HL-60/S4 (cell line): ENCODE measurements around the gene CDAN1.
"Not testable (repeated sequence)": the region's sequence is repeated elsewhere in the genome, so short reads cannot be mapped to it uniquely, and the experiment has no call there.

Source experiments
- in situ Hi-C: fragments of 300-500 bp; cut with MboI; formaldehyde crosslinking; loops from 2 replicates; pipeline ENCODE4 v1.14.3; 2022; ENCODE audit warnings: low sequenced_read_pairs

CDAN1 gene

GRCh38 chr15:42736793-42737528, at the start of gene CDAN1:
TSS of gene CDAN1 (minus strand) at chr15:42737128. CDS start at chr15:42737102, 26 bp downstream.
- in situ Hi-C loops, result no loop called here

- in situ Hi-C loops, result no loop called here
Measured at GRCh38 chr15:42785569-42785968, 48.6 kb upstream of the CDAN1 start.

- in situ Hi-C loops, result no loop called here
Measured at GRCh38 chr15:42784705-42785104, 47.8 kb upstream of the CDAN1 start.

- in situ Hi-C loops, result no loop called here
Measured at GRCh38 chr15:42782716-42783115, 45.8 kb upstream of the CDAN1 start.

GRCh38 chr15:42775416-42775815, 38.5 kb upstream of the CDAN1 start:
- in situ Hi-C loops, result no loop called here

GRCh38 chr15:42772901-42773300, 36.0 kb upstream of the CDAN1 start:
- in situ Hi-C loops, result no loop called here

- in situ Hi-C loops, result no loop called here
Measured at GRCh38 chr15:42772144-42772543, 35.2 kb upstream of the CDAN1 start.

GRCh38 chr15:42766109-42766508, 29.2 kb upstream of the CDAN1 start:
- in situ Hi-C loops, result not testable (repeated sequence)

- in situ Hi-C loops, result not testable (repeated sequence)
Measured at GRCh38 chr15:42764154-42764731, 27.3 kb upstream of the CDAN1 start.

- in situ Hi-C loops, result not testable (repeated sequence)
Measured at GRCh38 chr15:42761813-42762212, 24.9 kb upstream of the CDAN1 start.

- in situ Hi-C loops, result no loop called here
Measured at GRCh38 chr15:42760759-42761158, 23.8 kb upstream of the CDAN1 start.

- in situ Hi-C loops, result no loop called here
Measured at GRCh38 chr15:42759093-42759492, 22.2 kb upstream of the CDAN1 start.

- in situ Hi-C loops, result no loop called here
Measured at GRCh38 chr15:42750306-42750705, 13.4 kb upstream of the CDAN1 start.

GRCh38 chr15:42749266-42749665, 12.3 kb upstream of the CDAN1 start:
- in situ Hi-C loops, result no loop called here

- in situ Hi-C loops, result no loop called here
Measured at GRCh38 chr15:42744195-42744594, 7.3 kb upstream of the CDAN1 start.

- in situ Hi-C loops, result no loop called here
Measured at GRCh38 chr15:42742149-42742548, 5.2 kb upstream of the CDAN1 start.

- in situ Hi-C loops, result no loop called here
Measured at GRCh38 chr15:42741710-42742109, 4.8 kb upstream of the CDAN1 start.

GRCh38 chr15:42737529-42738328, 801 bp upstream of the CDAN1 start:
- in situ Hi-C loops, result no loop called here

GRCh38 chr15:42736178-42736792, 643 bp downstream of the CDAN1 start:
- in situ Hi-C loops, result no loop called here

GRCh38 chr15:42735382-42736165, 1.4 kb downstream of the CDAN1 start:
- in situ Hi-C loops, result no loop called here
